Erythroblast (primary cell): ENCODE measurements around the gene THRB.

ENCODE experiments used
- GATA1 ChIP-seq: IDR thresholded peaks from 2 replicates; pipeline ENCODE4 v1.6.1; 2011; ENCODE audit warnings: low read depth, mild to moderate bottlenecking, control low read depth, low read length, moderate library complexity
- POLR2A ChIP-seq: IDR thresholded peaks from 2 replicates; pipeline ENCODE4 v1.6.1; 2011; ENCODE audit warnings: mild to moderate bottlenecking, low read length

DNA sequence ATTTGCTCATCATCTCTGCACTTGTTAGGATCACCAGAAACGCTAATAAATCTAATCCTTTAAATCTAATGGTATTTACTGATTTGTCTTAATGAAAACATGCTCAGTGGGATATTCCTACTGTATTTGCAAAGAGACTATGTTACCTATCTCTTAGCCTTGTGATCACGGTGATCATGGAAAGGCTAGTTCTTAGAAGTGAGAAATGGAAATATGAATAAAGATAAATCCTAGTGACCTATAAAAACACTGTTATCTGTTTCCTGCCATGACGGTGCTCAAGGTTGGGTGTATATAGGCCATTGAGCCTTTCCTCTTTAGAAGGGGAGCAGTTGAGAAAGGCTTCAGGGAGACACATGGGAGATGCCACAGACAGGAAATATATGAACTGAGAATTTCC, 116.3 kb downstream of the THRB start:
- TF ChIP-seq POLR2A (peak; percentile 56), GATA1 (no peak)
